Stomach (tissue), 4 donors: ENCODE measurements around the gene MEGF8.

Source experiments
- CTCF ChIP-seq, 7 experiments: fragments of 450-650 bp in 4 of 7; fragments of 200-600 bp in 3 of 7; sonication (generic) in 3 of 7; IDR thresholded peaks; one replicate each; pipeline ENCODE4 v1.5.1; 2016 to 2019; ENCODE audit warnings: antibody characterized with exemption in 7 of 7, control low read depth in 2 of 7, mild to moderate bottlenecking in 1 of 7
- POLR2A ChIP-seq, 4 donors: fragments of 450-650 bp; IDR thresholded peaks; one replicate each; pipeline ENCODE4 v1.6.1; 2016; ENCODE audit warnings: antibody characterized with exemption in 4 of 4, control low read depth in 2 of 4, mild to moderate bottlenecking in 1 of 4, moderate library complexity in 1 of 4

GRCh38 chr19:42352301-42353259 lies 27.1 kb downstream of the MEGF8 start:
- no peak for TF ChIP-seq CTCF (IDR thresholded peaks at IDR 0.05)
- no peak for TF ChIP-seq POLR2A (IDR thresholded peaks at IDR 0.05)
